HEK293T (cell line): ENCODE measurements around the gene CDH13.

ENCODE experiments used
- ARNT ChIP-seq: fragments of 450-650 bp; IDR thresholded peaks from 2 replicates; pipeline ENCODE4 v1.6.1; 2017; ENCODE audit warnings: mild to moderate bottlenecking
- FOXM1 ChIP-seq: fragments of 450-650 bp; IDR thresholded peaks from 2 replicates; pipeline ENCODE4 v1.6.1; 2017; ENCODE audit warnings: mild to moderate bottlenecking, borderline replicate concordance
- HDGF ChIP-seq: fragments of 450-650 bp; IDR thresholded peaks from 2 replicates; pipeline ENCODE4 v1.6.1; 2017; ENCODE audit warnings: antibody characterized with exemption, borderline replicate concordance
- NFRKB ChIP-seq: fragments of 450-650 bp; IDR thresholded peaks from 2 replicates; pipeline ENCODE4 v1.6.1; 2016; ENCODE audit warnings: mild to moderate bottlenecking, moderate library complexity
- SUZ12 ChIP-seq: fragments of 450-650 bp; IDR thresholded peaks from 2 replicates; pipeline ENCODE4 v1.6.1; 2016; ENCODE audit warnings: mild to moderate bottlenecking

DNA sequence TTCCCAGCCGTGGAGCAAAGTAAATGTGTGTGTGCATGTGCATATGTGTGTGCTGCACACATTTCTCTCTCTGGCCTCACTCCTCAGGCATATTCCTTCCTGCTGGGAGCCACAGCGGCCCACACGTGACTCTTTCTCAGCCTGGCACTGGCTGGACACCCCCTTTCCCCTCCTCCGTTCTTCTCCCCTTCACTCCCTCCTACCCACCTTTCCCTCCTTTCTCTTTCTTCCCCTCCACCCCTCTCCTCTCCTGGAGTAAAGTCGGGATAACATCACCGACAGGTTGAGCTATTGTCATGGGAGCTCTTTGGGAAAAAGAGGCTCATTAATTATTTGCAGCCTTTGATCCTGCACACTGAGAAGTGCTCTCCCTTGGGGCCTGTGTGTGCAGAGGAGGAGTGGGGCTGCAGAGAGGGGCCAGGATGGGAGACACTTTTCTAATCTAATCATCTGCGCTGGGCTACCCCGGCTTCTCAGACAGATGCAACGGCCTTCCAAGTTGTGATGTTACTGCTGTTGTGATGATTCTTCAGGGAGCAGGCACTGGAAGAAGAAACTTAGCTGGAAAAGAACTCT, 1054.7 kb downstream of the CDH13 start:
- TF ChIP-seq FOXM1 (no peak), SUZ12 (no peak), HDGF (no peak), NFRKB (no peak), ARNT (no peak)
